GM19455 (cell line): ENCODE data around the gene SLCO4A1.
"Not testable (repeated sequence)": the region's sequence is repeated elsewhere in the genome, so short reads cannot be mapped to it uniquely, and the experiment has no call there.

Source experiments
- ATAC-seq: cut with Tn5 transposase; IDR thresholded peaks from one replicate; pipeline ENCODE4 v1.9.1; 2021; ENCODE audit not compliant: unreplicated experiment

Gene SLCO4A1

GRCh38 chr20:62679978-62680589 lies 37.8 kb downstream of the SLCO4A1 start:
- ATAC-seq, result no peak

- no peak for ATAC-seq
Observed at GRCh38 chr20:62682912-62683517, 40.7 kb downstream of the SLCO4A1 start.

- ATAC-seq, result not testable (repeated sequence)
Observed at GRCh38 chr20:62683660-62684322, 41.5 kb downstream of the SLCO4A1 start.

- no peak for ATAC-seq
Observed at GRCh38 chr20:62684981-62685380, 42.7 kb downstream of the SLCO4A1 start.

- ATAC-seq, result no peak
Observed at GRCh38 chr20:62685781-62686555, 43.7 kb downstream of the SLCO4A1 start.

GRCh38 chr20:62686869-62687830 lies 44.8 kb downstream of the SLCO4A1 start:
- ATAC-seq, result no peak

GRCh38 chr20:62688083-62688482 lies 45.8 kb downstream of the SLCO4A1 start:
- no peak for ATAC-seq

GRCh38 chr20:62688855-62689460 lies 46.7 kb downstream of the SLCO4A1 start:
- ATAC-seq, result no peak

- ATAC-seq, result no peak
Observed at GRCh38 chr20:62689861-62690260, 47.6 kb downstream of the SLCO4A1 start.

GRCh38 chr20:62690261-62690820 lies 48.0 kb downstream of the SLCO4A1 start:
- no peak for ATAC-seq

- no peak for ATAC-seq
Observed at GRCh38 chr20:62691487-62691886, 49.2 kb downstream of the SLCO4A1 start.

GRCh38 chr20:62692176-62692575 lies 49.9 kb downstream of the SLCO4A1 start:
- ATAC-seq, result no peak

- ATAC-seq, result no peak
Observed at GRCh38 chr20:62692801-62693523, 50.7 kb downstream of the SLCO4A1 start.

- no peak for ATAC-seq
Observed at GRCh38 chr20:62693524-62693922, 51.2 kb downstream of the SLCO4A1 start.

- ATAC-seq, result no peak
Observed at GRCh38 chr20:62694106-62694505, 51.8 kb downstream of the SLCO4A1 start.

- no peak for ATAC-seq
Observed at GRCh38 chr20:62694868-62695267, 52.6 kb downstream of the SLCO4A1 start.

- ATAC-seq, result no peak
Observed at GRCh38 chr20:62695448-62696414, 53.4 kb downstream of the SLCO4A1 start.

- no peak for ATAC-seq
Observed at GRCh38 chr20:62696434-62696957, 54.2 kb downstream of the SLCO4A1 start.
